IPS-15b (cell line): ENCODE measurements around the gene PTCH1.

Experiments
- H3K27me3 ChIP-seq: one replicate; pipeline ENCODE4 v1.6.1; 2013; ENCODE audit warnings: low read length; ENCODE audit not compliant: control insufficient read depth, insufficient read depth
- H3K36me3 ChIP-seq: one replicate; pipeline ENCODE4 v1.6.1; 2013; ENCODE audit warnings: low read length; ENCODE audit not compliant: control insufficient read depth, insufficient read depth
- H3K4me1 ChIP-seq: one replicate; pipeline ENCODE4 v1.6.1; 2013; ENCODE audit warnings: mild to moderate bottlenecking, low read length; ENCODE audit not compliant: control insufficient read depth, insufficient read depth
- H3K4me3 ChIP-seq: one replicate; pipeline ENCODE4 v1.5.1; 2013; ENCODE audit warnings: low read depth, low read length
- H3K9ac ChIP-seq: one replicate; pipeline ENCODE4 v1.6.1; 2013; ENCODE audit warnings: low read depth, mild to moderate bottlenecking, low read length
- H3K9me3 ChIP-seq: one replicate; pipeline ENCODE4 v1.6.1; 2013; ENCODE audit warnings: mild to moderate bottlenecking, low read length; ENCODE audit not compliant: control insufficient read depth, insufficient read depth

PTCH1 gene

GRCh38 chr9:95399261-95399660 lies 117.5 kb downstream of the PTCH1 start:
- H3K4me1 ChIP-seq = peaks cover 6% of the 10 kb centered on the region
- H3K9me3 ChIP-seq = no peaks in the 10 kb centered on the region
- H3K4me3 ChIP-seq = no peak overlapping the region
- H3K27me3 ChIP-seq = no peaks in the 10 kb centered on the region
- no peak overlapping the region for H3K9ac ChIP-seq
- H3K36me3 ChIP-seq = no peaks in the 10 kb centered on the region
